HepG2 (cell line): ENCODE data around the gene KIF25. TPM values are rescaled to one million over a fixed set of nuclear protein-coding genes. Genes with fewer than 3 reads are reported as not detected.
A peak's percentile ranks its signal among the peaks of the same experiment; 100 is the strongest.

Experiments
- ATAC-seq: fragments of 200-7000 bp; cut with Tn5 transposase; 3 replicates; pipeline ENCODE4 v1.9.1; 2020; ENCODE audit warnings: mild to moderate bottlenecking, moderate library complexity
- BruUV-seq: library from RNA; stranded (reverse); fragments of 400-500 nt; replicated peaks from 2 replicates; lab custom pipeline; 2021; lab: Mats Ljungman, UMichigan
- CTCF ChIA-PET: fragments of 300-600 bp; formaldehyde crosslinking; extraction: SDS; loops from one replicate; lab custom pipeline; 2021; ENCODE audit warnings: low total read pairs, inconsistent platforms, low intra/inter-chr PET ratio; lab: Yijun Ruan, JAX
- POLR2A ChIA-PET: fragments of 350-600 bp; sonication (Branson Sonifier 250); formaldehyde crosslinking; loops from one replicate; lab custom pipeline; 2020; ENCODE audit warnings: antibody characterized with exemption, inconsistent platforms; lab: Yijun Ruan, JAX
- DNase-seq: peaks from one replicate; pipeline ENCODE4 v3.0.0-alpha.2; 2015; ENCODE audit warnings: low spot score
- FAIRE-seq: peaks from 3 replicates; lab custom pipeline; 2011; peaks lifted over from hg19 to GRCh38; lab: Jason Lieb, UNC
- H2AFZ ChIP-seq: one replicate; pipeline ENCODE4 v1.6.1; 2011; ENCODE audit warnings: low read length, inconsistent platforms
- H3K27ac ChIP-seq: fragments of 300-600 bp; 3 replicates; pipeline ENCODE4 v1.8.0; 2011; ENCODE audit warnings: mixed run types, mild to moderate bottlenecking, mixed read lengths, low read length, inconsistent platforms; ENCODE audit not compliant: insufficient read depth; ENCODE audit errors: extremely low read length
- H3K27me3 ChIP-seq, 2 experiments: fragments of 200-600 bp in 1 of 2; 2 replicates in 1 of 2; 3 replicates in 1 of 2; pipeline versions ENCODE4 v1.6.0 to v1.8.0; 2011; ENCODE audit warnings: low read length in 2 of 2, mild to moderate bottlenecking in 2 of 2, moderate library complexity in 2 of 2, inconsistent platforms in 1 of 2; ENCODE audit not compliant: insufficient read depth in 2 of 2, control insufficient read depth in 1 of 2
- H3K36me3 ChIP-seq, 2 experiments: fragments of 200-600 bp in 1 of 2; replicated peaks in 1 of 2; 2 replicates in 1 of 2; 3 replicates in 1 of 2; pipeline versions ENCODE4 v1.5.1 to v1.8.0; 2011; ENCODE audit warnings: low read length in 2 of 2, inconsistent platforms in 1 of 2; ENCODE audit not compliant: insufficient read depth in 2 of 2, control insufficient read depth in 1 of 2
- H3K4me1 ChIP-seq: 2 replicates; pipeline ENCODE4 v1.5.1; 2012; ENCODE audit warnings: low read length, inconsistent platforms; ENCODE audit not compliant: insufficient read depth
- H3K4me2 ChIP-seq: 2 replicates; pipeline ENCODE4 v1.6.0; 2011; ENCODE audit warnings: low read depth, low read length, inconsistent platforms
- H3K4me3 ChIP-seq, 3 experiments: fragments of 200-600 bp in 1 of 3; sonication (generic), shearing (Covaris generic) in 1 of 3; replicated peaks in 1 of 3; 2 replicates each; pipeline ENCODE4 v1.5.1; 2011 to 2016; ENCODE audit warnings: low read length in 3 of 3, inconsistent platforms in 2 of 3, low read depth in 2 of 3, mild to moderate bottlenecking in 2 of 3, control low read depth in 1 of 3, mixed read lengths in 1 of 3; ENCODE audit not compliant: insufficient read depth in 1 of 3
- H3K79me2 ChIP-seq: one replicate; pipeline ENCODE4 v1.6.1; 2011; ENCODE audit warnings: low read length, inconsistent platforms; ENCODE audit not compliant: insufficient read depth
- H3K9ac ChIP-seq: 2 replicates; pipeline ENCODE4 v1.6.0; 2011; ENCODE audit warnings: mild to moderate bottlenecking, low read depth, low read length, inconsistent platforms; ENCODE audit not compliant: insufficient read depth
- H3K9me3 ChIP-seq: 2 replicates; pipeline ENCODE4 v1.5.1; 2012; ENCODE audit warnings: mild to moderate bottlenecking, low read length
- H4K20me1 ChIP-seq: 2 replicates; pipeline ENCODE4 v1.6.0; 2011; ENCODE audit warnings: inconsistent platforms, mild to moderate bottlenecking, low read length, moderate library complexity; ENCODE audit not compliant: insufficient read depth
- CENPT ChIP-seq: sonication (generic); formaldehyde crosslinking; IDR thresholded peaks from 2 replicates; pipeline ENCODE4 v1.8.0; 2022; ENCODE audit warnings: low read depth, mild to moderate bottlenecking, moderate library complexity, missing genetic modification reagents
- CHD4 ChIP-seq: fragments of 200-600 bp; sonication (generic); IDR thresholded peaks from 2 replicates; pipeline ENCODE4 v1.7.0; 2017; ENCODE audit warnings: mild to moderate bottlenecking, low read length, borderline replicate concordance
- FOXO1 ChIP-seq: sonication (generic); formaldehyde crosslinking; IDR thresholded peaks from 2 replicates; pipeline ENCODE4 v1.4.0; 2020; ENCODE audit warnings: missing genetic modification reagents
- GATAD2A ChIP-seq: IDR thresholded peaks from 2 replicates; pipeline ENCODE4 v1.6.1; 2016
- HOXD1 ChIP-seq: sonication (generic); formaldehyde crosslinking; IDR thresholded peaks from 2 replicates; pipeline ENCODE4 v1.5.0; 2020; ENCODE audit warnings: missing genetic modification reagents
- MAZ ChIP-seq, 2 experiments: sonication (generic) in 1 of 2; formaldehyde crosslinking in 1 of 2; IDR thresholded peaks; 2 replicates each; pipeline versions ENCODE4 v1.5.0 to v1.6.1; 2012 to 2020; ENCODE audit warnings: low read depth in 2 of 2, mild to moderate bottlenecking in 2 of 2, borderline replicate concordance in 1 of 2, improper control_type of control experiment in 1 of 2, low read length in 1 of 2, missing genetic modification reagents in 1 of 2, moderate library complexity in 1 of 2
- POGZ ChIP-seq: sonication (generic); formaldehyde crosslinking; IDR thresholded peaks from 2 replicates; pipeline ENCODE4 v1.4.0; 2020; ENCODE audit warnings: mild to moderate bottlenecking, missing genetic modification reagents
- REXO4 ChIP-seq: sonication (generic); formaldehyde crosslinking; IDR thresholded peaks from 2 replicates; pipeline ENCODE4 v1.8.0; 2022; ENCODE audit warnings: missing genetic modification reagents, mild to moderate bottlenecking, borderline replicate concordance
- STAG1 ChIP-seq: sonication (generic); formaldehyde crosslinking; IDR thresholded peaks from 2 replicates; pipeline ENCODE4 v1.4.0; 2020; ENCODE audit warnings: missing genetic modification reagents
- ZNF17 ChIP-seq: sonication (generic); formaldehyde crosslinking; IDR thresholded peaks from 2 replicates; pipeline ENCODE4 v1.5.0; 2020; ENCODE audit warnings: mild to moderate bottlenecking, missing genetic modification reagents
- ZNF296 ChIP-seq: sonication (generic); formaldehyde crosslinking; conservative IDR thresholded peaks from 2 replicates; pipeline ENCODE4 v1.5.0; 2020; ENCODE audit warnings: mild to moderate bottlenecking, missing genetic modification reagents
- ZNF75D ChIP-seq: sonication (generic); formaldehyde crosslinking; IDR thresholded peaks from 2 replicates; pipeline ENCODE4 v1.8.1; 2023; ENCODE audit warnings: missing genetic modification reagents, mild to moderate bottlenecking, borderline replicate concordance
- WGBS: methylation state at CpG from one replicate; pipeline ENCODE4 v1.1.6; 2017; ENCODE audit warnings: low lambda C conversion rate; 5-methylcytosine and 5-hydroxymethylcytosine counted together
- in situ Hi-C: cut with HindIII; loops from 2 replicates; pipeline ENCODE4 v1.10.0; 2017; ENCODE audit warnings: low pct_unique_long_range_greater_than_20kb; ENCODE audit not compliant: extremely low pct_ligation_motif_present
- intact Hi-C: fragments of 100-400 bp; cut with micrococcal nuclease; formaldehyde crosslinking; loops from one replicate; pipeline ENCODE4 v1.10.0; 2022; ENCODE audit not compliant: unreplicated experiment
- polyA plus RNA-seq, 8 experiments: library from polyadenylated mRNA; depleted of rRNA in 3 of 8; stranded (reverse) in 7 of 8; unstranded in 1 of 8; fragments of >200 nt; fragmentation: Illumina TruSeq in 4 of 8; extraction: Trizol in 4 of 8; gene quantifications; 2 replicates each; pipeline versions ENCODE4 v1.2.1 to v1.2.3, GENCODE V29; 2011 to 2016; ENCODE audit warnings: low read depth in 4 of 8, missing spikeins in 1 of 8, mixed read lengths in 1 of 8; ENCODE audit not compliant: insufficient read depth in 1 of 8
- total RNA-seq, 5 experiments: library from RNA; depleted of rRNA; stranded (reverse); fragments of >200 nt; fragmentation: Illumina TruSeq; extraction: Trizol; gene quantifications; 2 replicates each; pipeline ENCODE4 v1.2.3, GENCODE V29; 2016; ENCODE audit warnings: low read depth in 1 of 5
- TF ChIP-seq, protein P1 (sequence below): sonication (generic); formaldehyde crosslinking; IDR thresholded peaks from 2 replicates; pipeline ENCODE4 v1.8.1; 2022; ENCODE audit warnings: mild to moderate bottlenecking, missing genetic modification reagents
- TF ChIP-seq, protein P2 (sequence below): sonication (generic); formaldehyde crosslinking; IDR thresholded peaks from 2 replicates; pipeline ENCODE4 v1.4.0; 2020; ENCODE audit warnings: mild to moderate bottlenecking, missing genetic modification reagents
- TF ChIP-seq, protein P3 (sequence below): sonication (generic); formaldehyde crosslinking; IDR thresholded peaks from 2 replicates; pipeline ENCODE4 v1.8.1; 2022; ENCODE audit warnings: low read depth, mild to moderate bottlenecking, missing genetic modification reagents
- TF ChIP-seq, protein P4 (sequence below): sonication (generic); formaldehyde crosslinking; IDR thresholded peaks from 2 replicates; pipeline ENCODE4 v1.4.0; 2020; ENCODE audit warnings: missing genetic modification reagents

Gene KIF25
- total and polyA plus RNA-seq, 2 of the 13 experiments (the other 11 are each of a cell fraction or from before 2014, with no cell fraction given), result not detected

DNA sequence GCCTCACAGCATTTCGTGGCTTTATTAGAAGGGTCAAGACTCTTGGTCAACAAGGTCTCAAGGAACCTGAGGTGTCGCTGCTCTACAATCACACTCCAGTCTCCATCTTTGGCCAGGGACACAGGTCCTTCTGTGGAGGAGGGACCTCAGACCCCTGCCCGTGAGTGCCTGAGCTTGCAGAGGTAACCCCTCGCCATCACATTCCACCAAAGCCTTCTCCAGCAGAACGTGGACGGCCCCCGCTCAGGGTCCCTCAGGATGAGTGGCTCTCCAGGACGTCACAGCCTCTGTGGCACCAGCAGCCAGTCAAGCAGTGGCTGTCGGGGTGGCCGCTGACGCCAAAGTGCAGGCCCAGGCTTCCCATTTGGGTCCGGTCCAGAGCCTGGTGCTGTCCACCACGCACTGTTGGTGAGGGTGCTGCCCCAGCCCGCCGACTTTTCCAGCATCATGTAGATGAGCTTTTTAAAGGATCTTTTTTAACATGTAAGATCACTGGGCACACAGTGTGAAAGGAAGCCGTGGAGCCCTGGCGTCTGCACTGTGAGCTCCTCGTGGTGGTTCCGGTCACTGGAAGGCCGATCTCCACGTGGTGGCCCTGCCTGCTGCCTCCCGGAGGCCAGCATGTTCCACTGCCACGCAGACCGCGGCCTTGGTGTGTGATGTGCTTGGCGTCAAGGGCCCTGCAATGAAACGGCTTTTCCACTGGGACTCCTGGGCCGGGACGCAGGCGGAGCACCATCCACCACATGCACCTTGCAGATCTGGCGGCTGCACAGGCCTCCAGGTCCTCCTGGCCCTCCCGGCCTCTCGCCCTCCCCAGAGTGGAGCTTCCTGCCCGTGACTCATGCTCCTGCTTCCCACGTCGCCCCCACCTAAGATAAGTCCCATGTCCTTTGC is 8.3 kb upstream of the KIF25 start:
- H4K20me1 ChIP-seq, result no peaks in the 10 kb centered on the region
- TF ChIP-seq, protein P1, sequence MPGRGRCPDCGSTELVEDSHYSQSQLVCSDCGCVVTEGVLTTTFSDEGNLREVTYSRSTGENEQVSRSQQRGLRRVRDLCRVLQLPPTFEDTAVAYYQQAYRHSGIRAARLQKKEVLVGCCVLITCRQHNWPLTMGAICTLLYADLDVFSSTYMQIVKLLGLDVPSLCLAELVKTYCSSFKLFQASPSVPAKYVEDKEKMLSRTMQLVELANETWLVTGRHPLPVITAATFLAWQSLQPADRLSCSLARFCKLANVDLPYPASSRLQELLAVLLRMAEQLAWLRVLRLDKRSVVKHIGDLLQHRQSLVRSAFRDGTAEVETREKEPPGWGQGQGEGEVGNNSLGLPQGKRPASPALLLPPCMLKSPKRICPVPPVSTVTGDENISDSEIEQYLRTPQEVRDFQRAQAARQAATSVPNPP (CRISPR knock-in tag), result no peak
- TF ChIP-seq CENPT (CRISPR knock-in tag), result no peak
- TF ChIP-seq ZNF75D, result no peak
- TF ChIP-seq GATAD2A, result no peak
- no peak for TF ChIP-seq HOXD1 (CRISPR knock-in tag)
- TF ChIP-seq, protein P2, sequence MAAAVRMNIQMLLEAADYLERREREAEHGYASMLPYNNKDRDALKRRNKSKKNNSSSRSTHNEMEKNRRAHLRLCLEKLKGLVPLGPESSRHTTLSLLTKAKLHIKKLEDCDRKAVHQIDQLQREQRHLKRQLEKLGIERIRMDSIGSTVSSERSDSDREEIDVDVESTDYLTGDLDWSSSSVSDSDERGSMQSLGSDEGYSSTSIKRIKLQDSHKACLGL (CRISPR knock-in tag), result no peak
- TF ChIP-seq ZNF296, result no peak
- no peak for TF ChIP-seq REXO4 (CRISPR knock-in tag)
- TF ChIP-seq POGZ (CRISPR knock-in tag), result no peak
- no peak for TF ChIP-seq FOXO1 (CRISPR knock-in tag)
- no peak for TF ChIP-seq ZNF17 (CRISPR knock-in tag)
- no peak for TF ChIP-seq CHD4
- TF ChIP-seq, protein P3, sequence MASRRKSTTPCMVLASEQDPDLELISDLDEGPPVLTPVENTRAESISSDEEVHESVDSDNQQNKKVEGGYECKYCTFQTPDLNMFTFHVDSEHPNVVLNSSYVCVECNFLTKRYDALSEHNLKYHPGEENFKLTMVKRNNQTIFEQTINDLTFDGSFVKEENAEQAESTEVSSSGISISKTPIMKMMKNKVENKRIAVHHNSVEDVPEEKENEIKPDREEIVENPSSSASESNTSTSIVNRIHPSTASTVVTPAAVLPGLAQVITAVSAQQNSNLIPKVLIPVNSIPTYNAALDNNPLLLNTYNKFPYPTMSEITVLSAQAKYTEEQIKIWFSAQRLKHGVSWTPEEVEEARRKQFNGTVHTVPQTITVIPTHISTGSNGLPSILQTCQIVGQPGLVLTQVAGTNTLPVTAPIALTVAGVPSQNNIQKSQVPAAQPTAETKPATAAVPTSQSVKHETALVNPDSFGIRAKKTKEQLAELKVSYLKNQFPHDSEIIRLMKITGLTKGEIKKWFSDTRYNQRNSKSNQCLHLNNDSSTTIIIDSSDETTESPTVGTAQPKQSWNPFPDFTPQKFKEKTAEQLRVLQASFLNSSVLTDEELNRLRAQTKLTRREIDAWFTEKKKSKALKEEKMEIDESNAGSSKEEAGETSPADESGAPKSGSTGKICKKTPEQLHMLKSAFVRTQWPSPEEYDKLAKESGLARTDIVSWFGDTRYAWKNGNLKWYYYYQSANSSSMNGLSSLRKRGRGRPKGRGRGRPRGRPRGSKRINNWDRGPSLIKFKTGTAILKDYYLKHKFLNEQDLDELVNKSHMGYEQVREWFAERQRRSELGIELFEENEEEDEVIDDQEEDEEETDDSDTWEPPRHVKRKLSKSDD (CRISPR knock-in tag), result no peak
- TF ChIP-seq MAZ (IDR thresholded peaks at IDR 0.05; ENCODE audit: borderline replicate concordance, low read depth, low read length), result no peak
- TF ChIP-seq MAZ (CRISPR knock-in tag; IDR thresholded peaks at IDR 0.05; ENCODE audit: low read depth), result no peak
- TF ChIP-seq, protein P4, sequence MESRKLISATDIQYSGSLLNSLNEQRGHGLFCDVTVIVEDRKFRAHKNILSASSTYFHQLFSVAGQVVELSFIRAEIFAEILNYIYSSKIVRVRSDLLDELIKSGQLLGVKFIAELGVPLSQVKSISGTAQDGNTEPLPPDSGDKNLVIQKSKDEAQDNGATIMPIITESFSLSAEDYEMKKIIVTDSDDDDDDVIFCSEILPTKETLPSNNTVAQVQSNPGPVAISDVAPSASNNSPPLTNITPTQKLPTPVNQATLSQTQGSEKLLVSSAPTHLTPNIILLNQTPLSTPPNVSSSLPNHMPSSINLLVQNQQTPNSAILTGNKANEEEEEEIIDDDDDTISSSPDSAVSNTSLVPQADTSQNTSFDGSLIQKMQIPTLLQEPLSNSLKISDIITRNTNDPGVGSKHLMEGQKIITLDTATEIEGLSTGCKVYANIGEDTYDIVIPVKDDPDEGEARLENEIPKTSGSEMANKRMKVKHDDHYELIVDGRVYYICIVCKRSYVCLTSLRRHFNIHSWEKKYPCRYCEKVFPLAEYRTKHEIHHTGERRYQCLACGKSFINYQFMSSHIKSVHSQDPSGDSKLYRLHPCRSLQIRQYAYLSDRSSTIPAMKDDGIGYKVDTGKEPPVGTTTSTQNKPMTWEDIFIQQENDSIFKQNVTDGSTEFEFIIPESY, result peak; percentile 69; the same call in 1 of the 2 replicates
- TF ChIP-seq STAG1, result 0 out of 2 replicates have a peak, but pooled peaks have one; percentile 8
- BruUV-seq, result no TSS peak
- 71% methylated on average over 24 of the region's 36 CpGs for WGBS
- no peak overlapping the region for H3K27ac ChIP-seq
- DNase-seq (no peak), FAIRE-seq (no peak), ATAC-seq (peak; percentile 37)
- H2AFZ ChIP-seq, result no peak overlapping the region
- in situ Hi-C loops (no loop called here), intact Hi-C loops (no loop called here)
- peaks cover 4 to 27% of the 10 kb centered on the region in 2 experiments; a peak in 4 of 5 replicates for H3K27me3 ChIP-seq
- no peaks in the 10 kb centered on the region for H3K79me2 ChIP-seq
- no peaks in the 10 kb centered on the region for H3K9me3 ChIP-seq
- no peak overlapping the region for H3K4me2 ChIP-seq
- H3K4me3 ChIP-seq, result no peak overlapping the region
- ChIA-PET POLR2A (no interaction called here), CTCF (no interaction called here)
- H3K4me1 ChIP-seq, result no peaks in the 10 kb centered on the region
- H3K36me3 ChIP-seq, result no peaks in the 10 kb centered on the region
- H3K9ac ChIP-seq, result no peak overlapping the region
